HEK293 (cell line): Measurements from ENCODE around the gene GAS2L3.

ENCODE experiments used
- CTCF ChIA-PET: fragments of 350-600 bp; formaldehyde crosslinking; extraction: SDS; loops from one replicate; lab custom pipeline; 2021; ENCODE audit warnings: antibody characterized with exemption; lab: Yijun Ruan, JAX
- POLR2A ChIA-PET: fragments of 300-600 bp; formaldehyde crosslinking; extraction: SDS; loops from one replicate; lab custom pipeline; 2020; ENCODE audit warnings: antibody characterized with exemption, inconsistent platforms; lab: Yijun Ruan, JAX
- H3K27ac ChIP-seq: fragments of 200-500 bp; sonication (Bioruptor generic); 2 replicates; pipeline ENCODE4 v1.5.1; 2014; ENCODE audit warnings: low read depth, low read length, control low read depth, inconsistent platforms; ENCODE audit errors: extremely low read depth
- H3K36me3 ChIP-seq, 2 experiments: fragments of 200-500 bp in 1 of 2; sonication (Bioruptor generic) in 1 of 2; 1 replicate in 1 of 2; 2 replicates in 1 of 2; pipeline ENCODE4 v1.5.1; 2014 to 2017; ENCODE audit warnings: inconsistent platforms in 2 of 2, low read length in 2 of 2; ENCODE audit not compliant: control insufficient read depth in 2 of 2, insufficient read depth in 1 of 2
- H3K4me1 ChIP-seq: fragments of 200-500 bp; sonication (Bioruptor generic); 2 replicates; pipeline ENCODE4 v1.5.1; 2014; ENCODE audit warnings: mild to moderate bottlenecking, low read length, inconsistent platforms; ENCODE audit not compliant: control insufficient read depth, insufficient read depth
- H3K4me3 ChIP-seq: 2 replicates; pipeline ENCODE4 v1.5.1; 2011; ENCODE audit warnings: low read depth, mild to moderate bottlenecking, control low read depth, low read length, moderate library complexity
- H3K9me3 ChIP-seq: fragments of 200-500 bp; sonication (Bioruptor generic); 2 replicates; pipeline ENCODE4 v1.5.1; 2014; ENCODE audit warnings: low read depth, low read length, inconsistent platforms; ENCODE audit not compliant: control insufficient read depth, insufficient read depth
- GLIS1 ChIP-seq: fragments of 450-650 bp; formaldehyde crosslinking; IDR thresholded peaks from 2 replicates; pipeline ENCODE4 v1.5.1; 2016; ENCODE audit warnings: missing biosample characterization, missing genetic modification characterization
- OSR2 ChIP-seq: fragments of 450-650 bp; formaldehyde crosslinking; IDR thresholded peaks from 2 replicates; pipeline ENCODE4 v1.5.1; 2016; ENCODE audit warnings: missing biosample characterization, missing genetic modification characterization
- PRDM1 ChIP-seq: fragments of 450-650 bp; formaldehyde crosslinking; IDR thresholded peaks from 2 replicates; pipeline ENCODE4; 2016; ENCODE audit warnings: missing biosample characterization, missing genetic modification characterization
- ZNF114 ChIP-seq: fragments of 450-650 bp; formaldehyde crosslinking; IDR thresholded peaks from 2 replicates; pipeline ENCODE4 v1.5.0; 2017; ENCODE audit warnings: missing biosample characterization, missing genetic modification characterization
- ZNF157 ChIP-seq: fragments of 450-650 bp; formaldehyde crosslinking; IDR thresholded peaks from 2 replicates; pipeline ENCODE4 v1.5.1; 2016; ENCODE audit warnings: missing biosample characterization, missing genetic modification characterization
- ZNF473 ChIP-seq: fragments of 450-650 bp; formaldehyde crosslinking; IDR thresholded peaks from 2 replicates; pipeline ENCODE4 v1.5.1; 2017; ENCODE audit warnings: missing biosample characterization, missing genetic modification characterization
- ZNF530 ChIP-seq: fragments of 450-650 bp; formaldehyde crosslinking; IDR thresholded peaks from 2 replicates; pipeline ENCODE4 v1.5.1; 2016; ENCODE audit warnings: low read depth, missing biosample characterization, missing genetic modification characterization
- ZNF747 ChIP-seq: fragments of 450-650 bp; formaldehyde crosslinking; IDR thresholded peaks from 2 replicates; pipeline ENCODE4 v1.5.1; 2016; ENCODE audit warnings: missing biosample characterization, missing genetic modification characterization
- ZNF791 ChIP-seq: fragments of 450-650 bp; formaldehyde crosslinking; IDR thresholded peaks from 2 replicates; pipeline ENCODE4 v1.5.1; 2016; ENCODE audit warnings: missing biosample characterization, missing genetic modification characterization
- ZSCAN30 ChIP-seq: fragments of 450-650 bp; IDR thresholded peaks from 2 replicates; pipeline ENCODE4 v1.5.1; 2018; ENCODE audit warnings: missing biosample characterization, mild to moderate bottlenecking, missing genetic modification characterization, moderate library complexity
- TF ChIP-seq, protein P1 (sequence below): fragments of 450-650 bp; formaldehyde crosslinking; conservative IDR thresholded peaks from 2 replicates; pipeline ENCODE4 v1.5.1; 2016; ENCODE audit warnings: low read depth, missing biosample characterization, missing genetic modification characterization
- TF ChIP-seq, protein P2 (sequence below): fragments of 450-650 bp; formaldehyde crosslinking; IDR thresholded peaks from 2 replicates; pipeline ENCODE4 v1.5.1; 2016; ENCODE audit warnings: missing biosample characterization, missing genetic modification characterization
- TF ChIP-seq, protein P3 (sequence below): fragments of 450-650 bp; formaldehyde crosslinking; IDR thresholded peaks from 2 replicates; pipeline ENCODE4 v1.5.1; 2017; ENCODE audit warnings: missing biosample characterization, missing genetic modification characterization
- TF ChIP-seq, protein P4 (sequence below): fragments of 450-650 bp; formaldehyde crosslinking; IDR thresholded peaks from 2 replicates; pipeline ENCODE4 v1.5.1; 2016; ENCODE audit warnings: missing biosample characterization, missing genetic modification characterization

GAS2L3 gene

DNA sequence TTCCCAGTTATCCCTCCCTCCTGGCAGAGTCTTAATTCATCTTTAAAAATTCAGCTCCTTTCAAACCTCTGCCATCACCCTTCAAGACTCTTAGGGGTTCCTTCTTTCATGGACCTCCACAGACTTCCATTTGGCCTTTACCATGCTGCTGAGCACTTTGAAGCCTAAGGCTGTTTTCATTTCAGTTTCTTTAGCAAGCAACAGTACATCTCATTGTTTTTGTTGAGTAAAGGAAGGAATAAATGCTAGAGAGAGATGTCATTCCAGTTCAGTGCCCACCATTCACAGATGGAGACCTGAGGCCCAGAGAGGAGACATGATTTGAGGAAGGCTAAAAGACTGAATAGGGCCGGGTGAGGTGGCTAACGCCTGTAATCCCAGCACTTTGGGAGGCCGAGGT, 1.3 kb upstream of the GAS2L3 start:
- Histone ChIP-seq H3K9me3 (no peaks in the 10 kb centered on the region), H3K27ac (no peak overlapping the region), H3K4me1 (peaks cover 15% of the 10 kb centered on the region; the same call in 1 of the 2 replicates), H3K4me3 (no peak overlapping the region), H3K36me3 (no peaks in the 10 kb centered on the region; a peak in 1 of 3 replicates)
- ChIA-PET CTCF (interaction anchor here (1.1 to 3.0 kb wide), 2 partner anchors 9 to 17 kb away, joined by 3 to 13 read pairs; no protein-coding TSS in a partner anchor), POLR2A (no interaction called here)
- TF ChIP-seq ZNF791 (tag by site-specific recombination) (no peak), PRDM1 (no peak), ZNF114 (tag by site-specific recombination) (no peak), ZNF473 (no peak), OSR2 (tag by site-specific recombination) (no peak), ZSCAN30 (tag by site-specific recombination) (no peak), ZNF530 (tag by site-specific recombination) (no peak), ZNF747 (no peak), GLIS1 (tag by site-specific recombination) (no peak), ZNF157 (tag by site-specific recombination) (no peak)
- TF ChIP-seq, protein P1, sequence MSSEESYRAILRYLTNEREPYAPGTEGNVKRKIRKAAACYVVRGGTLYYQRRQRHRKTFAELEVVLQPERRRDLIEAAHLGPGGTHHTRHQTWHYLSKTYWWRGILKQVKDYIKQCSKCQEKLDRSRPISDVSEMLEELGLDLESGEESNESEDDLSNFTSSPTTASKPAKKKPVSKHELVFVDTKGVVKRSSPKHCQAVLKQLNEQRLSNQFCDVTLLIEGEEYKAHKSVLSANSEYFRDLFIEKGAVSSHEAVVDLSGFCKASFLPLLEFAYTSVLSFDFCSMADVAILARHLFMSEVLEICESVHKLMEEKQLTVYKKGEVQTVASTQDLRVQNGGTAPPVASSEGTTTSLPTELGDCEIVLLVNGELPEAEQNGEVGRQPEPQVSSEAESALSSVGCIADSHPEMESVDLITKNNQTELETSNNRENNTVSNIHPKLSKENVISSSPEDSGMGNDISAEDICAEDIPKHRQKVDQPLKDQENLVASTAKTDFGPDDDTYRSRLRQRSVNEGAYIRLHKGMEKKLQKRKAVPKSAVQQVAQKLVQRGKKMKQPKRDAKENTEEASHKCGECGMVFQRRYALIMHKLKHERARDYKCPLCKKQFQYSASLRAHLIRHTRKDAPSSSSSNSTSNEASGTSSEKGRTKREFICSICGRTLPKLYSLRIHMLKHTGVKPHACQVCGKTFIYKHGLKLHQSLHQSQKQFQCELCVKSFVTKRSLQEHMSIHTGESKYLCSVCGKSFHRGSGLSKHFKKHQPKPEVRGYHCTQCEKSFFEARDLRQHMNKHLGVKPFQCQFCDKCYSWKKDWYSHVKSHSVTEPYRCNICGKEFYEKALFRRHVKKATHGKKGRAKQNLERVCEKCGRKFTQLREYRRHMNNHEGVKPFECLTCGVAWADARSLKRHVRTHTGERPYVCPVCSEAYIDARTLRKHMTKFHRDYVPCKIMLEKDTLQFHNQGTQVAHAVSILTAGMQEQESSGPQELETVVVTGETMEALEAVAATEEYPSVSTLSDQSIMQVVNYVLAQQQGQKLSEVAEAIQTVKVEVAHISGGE (tag by site-specific recombination), result no peak
- TF ChIP-seq, protein P2, sequence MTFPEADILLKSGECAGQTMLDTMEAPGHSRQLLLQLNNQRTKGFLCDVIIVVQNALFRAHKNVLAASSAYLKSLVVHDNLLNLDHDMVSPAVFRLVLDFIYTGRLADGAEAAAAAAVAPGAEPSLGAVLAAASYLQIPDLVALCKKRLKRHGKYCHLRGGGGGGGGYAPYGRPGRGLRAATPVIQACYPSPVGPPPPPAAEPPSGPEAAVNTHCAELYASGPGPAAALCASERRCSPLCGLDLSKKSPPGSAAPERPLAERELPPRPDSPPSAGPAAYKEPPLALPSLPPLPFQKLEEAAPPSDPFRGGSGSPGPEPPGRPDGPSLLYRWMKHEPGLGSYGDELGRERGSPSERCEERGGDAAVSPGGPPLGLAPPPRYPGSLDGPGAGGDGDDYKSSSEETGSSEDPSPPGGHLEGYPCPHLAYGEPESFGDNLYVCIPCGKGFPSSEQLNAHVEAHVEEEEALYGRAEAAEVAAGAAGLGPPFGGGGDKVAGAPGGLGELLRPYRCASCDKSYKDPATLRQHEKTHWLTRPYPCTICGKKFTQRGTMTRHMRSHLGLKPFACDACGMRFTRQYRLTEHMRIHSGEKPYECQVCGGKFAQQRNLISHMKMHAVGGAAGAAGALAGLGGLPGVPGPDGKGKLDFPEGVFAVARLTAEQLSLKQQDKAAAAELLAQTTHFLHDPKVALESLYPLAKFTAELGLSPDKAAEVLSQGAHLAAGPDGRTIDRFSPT, result no peak
- TF ChIP-seq, protein P3, sequence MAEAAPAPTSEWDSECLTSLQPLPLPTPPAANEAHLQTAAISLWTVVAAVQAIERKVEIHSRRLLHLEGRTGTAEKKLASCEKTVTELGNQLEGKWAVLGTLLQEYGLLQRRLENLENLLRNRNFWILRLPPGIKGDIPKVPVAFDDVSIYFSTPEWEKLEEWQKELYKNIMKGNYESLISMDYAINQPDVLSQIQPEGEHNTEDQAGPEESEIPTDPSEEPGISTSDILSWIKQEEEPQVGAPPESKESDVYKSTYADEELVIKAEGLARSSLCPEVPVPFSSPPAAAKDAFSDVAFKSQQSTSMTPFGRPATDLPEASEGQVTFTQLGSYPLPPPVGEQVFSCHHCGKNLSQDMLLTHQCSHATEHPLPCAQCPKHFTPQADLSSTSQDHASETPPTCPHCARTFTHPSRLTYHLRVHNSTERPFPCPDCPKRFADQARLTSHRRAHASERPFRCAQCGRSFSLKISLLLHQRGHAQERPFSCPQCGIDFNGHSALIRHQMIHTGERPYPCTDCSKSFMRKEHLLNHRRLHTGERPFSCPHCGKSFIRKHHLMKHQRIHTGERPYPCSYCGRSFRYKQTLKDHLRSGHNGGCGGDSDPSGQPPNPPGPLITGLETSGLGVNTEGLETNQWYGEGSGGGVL (tag by site-specific recombination), result no peak
- TF ChIP-seq, protein P4, sequence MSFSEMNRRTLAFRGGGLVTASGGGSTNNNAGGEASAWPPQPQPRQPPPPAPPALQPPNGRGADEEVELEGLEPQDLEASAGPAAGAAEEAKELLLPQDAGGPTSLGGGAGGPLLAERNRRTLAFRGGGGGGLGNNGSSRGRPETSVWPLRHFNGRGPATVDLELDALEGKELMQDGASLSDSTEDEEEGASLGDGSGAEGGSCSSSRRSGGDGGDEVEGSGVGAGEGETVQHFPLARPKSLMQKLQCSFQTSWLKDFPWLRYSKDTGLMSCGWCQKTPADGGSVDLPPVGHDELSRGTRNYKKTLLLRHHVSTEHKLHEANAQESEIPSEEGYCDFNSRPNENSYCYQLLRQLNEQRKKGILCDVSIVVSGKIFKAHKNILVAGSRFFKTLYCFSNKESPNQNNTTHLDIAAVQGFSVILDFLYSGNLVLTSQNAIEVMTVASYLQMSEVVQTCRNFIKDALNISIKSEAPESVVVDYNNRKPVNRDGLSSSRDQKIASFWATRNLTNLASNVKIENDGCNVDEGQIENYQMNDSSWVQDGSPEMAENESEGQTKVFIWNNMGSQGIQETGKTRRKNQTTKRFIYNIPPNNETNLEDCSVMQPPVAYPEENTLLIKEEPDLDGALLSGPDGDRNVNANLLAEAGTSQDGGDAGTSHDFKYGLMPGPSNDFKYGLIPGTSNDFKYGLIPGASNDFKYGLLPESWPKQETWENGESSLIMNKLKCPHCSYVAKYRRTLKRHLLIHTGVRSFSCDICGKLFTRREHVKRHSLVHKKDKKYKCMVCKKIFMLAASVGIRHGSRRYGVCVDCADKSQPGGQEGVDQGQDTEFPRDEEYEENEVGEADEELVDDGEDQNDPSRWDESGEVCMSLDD (tag by site-specific recombination), result no peak
